Peyer's patch (tissue), 4 donors: ENCODE measurements around the gene PDXP. TPM values are rescaled to one million over a fixed set of nuclear protein-coding genes. Genes with fewer than 3 reads are reported as not detected.
A peak's percentile ranks its signal among the peaks of the same experiment; 100 is the strongest.

Source experiments
- DNase-seq, 3 donors: peaks; one replicate each; pipeline ENCODE4 v3.0.0-alpha.2; 2017 to 2019
- H3K27ac ChIP-seq, 4 donors: fragments of 200-600 bp; sonication (generic); one replicate each; pipeline ENCODE4 v1.5.1; 2016 to 2019
- H3K27me3 ChIP-seq, 2 donors: fragments of 200-600 bp; sonication (generic); one replicate each; pipeline ENCODE4 v1.5.1; 2019
- H3K36me3 ChIP-seq, 3 donors: fragments of 200-600 bp; sonication (generic); one replicate each; pipeline ENCODE4 v1.5.1; 2016 to 2019
- H3K4me1 ChIP-seq, 4 donors: fragments of 200-600 bp; sonication (generic); one replicate each; pipeline ENCODE4 v1.5.1; 2016 to 2019
- H3K4me3 ChIP-seq, 4 donors: fragments of 200-600 bp; sonication (generic); 1 replicate in 3 of 4; 2 replicates in 1 of 4; pipeline ENCODE4 v1.5.1; 2016 to 2019; ENCODE audit warnings: mild to moderate bottlenecking in 1 of 4
- H3K9me3 ChIP-seq, 4 donors: fragments of 200-600 bp; sonication (generic); one replicate each; pipeline ENCODE4 v1.5.1; 2016 to 2019; ENCODE audit warnings: mild to moderate bottlenecking in 1 of 4
- CTCF ChIP-seq, 6 experiments: fragments of 450-650 bp in 4 of 6; fragments of 200-600 bp in 2 of 6; sonication (generic) in 1 of 6; IDR thresholded peaks; one replicate each; pipeline ENCODE4 v1.5.1; 2017 to 2019; ENCODE audit warnings: antibody characterized with exemption in 6 of 6, mild to moderate bottlenecking in 3 of 6, moderate library complexity in 1 of 6
- POLR2A ChIP-seq, 2 donors: fragments of 450-650 bp; IDR thresholded peaks; one replicate each; pipeline ENCODE4 v1.5.1; 2017; ENCODE audit warnings: antibody characterized with exemption in 2 of 2, mild to moderate bottlenecking in 2 of 2, moderate library complexity in 2 of 2
- total RNA-seq, 4 donors: library from RNA; depleted of rRNA; stranded (reverse); fragments of >200 nt; gene quantifications; one replicate each; pipeline ENCODE4 v1.1.0, GENCODE V29; 2016

PDXP gene
- total RNA-seq, 4 donors from 2014 or later = 19.0 to 146 (median 111) TPM

DNA sequence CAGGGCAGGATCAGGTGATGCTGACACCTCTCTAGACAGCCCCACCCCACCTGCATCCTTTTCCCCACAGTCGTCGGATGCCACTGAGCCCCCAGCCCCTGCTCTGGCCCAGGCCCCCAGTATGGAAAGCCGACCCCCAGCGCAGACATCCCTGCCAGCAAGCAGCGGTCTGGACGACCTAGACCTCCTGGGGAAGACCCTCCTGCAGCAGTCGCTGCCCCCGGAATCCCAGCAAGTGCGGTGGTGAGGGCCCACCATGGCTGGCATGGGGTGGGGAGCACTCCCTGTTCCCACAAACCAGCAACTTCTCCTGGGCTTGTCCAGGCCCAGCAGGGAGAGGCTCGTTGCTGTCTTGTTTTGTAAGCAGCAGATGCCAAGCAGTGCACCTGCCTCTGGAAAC lies 28.6 kb upstream of the PDXP start:
- TF ChIP-seq POLR2A (IDR thresholded peaks at IDR 0.05) (no peak), CTCF (IDR thresholded peaks at IDR 0.05) (no peak)
- no peak for DNase-seq
- Histone ChIP-seq H3K4me3 (no peak overlapping the region), H3K9me3 (no peaks in the 10 kb centered on the region), H3K27ac (no peak overlapping the region), H3K27me3 (no peaks in the 10 kb centered on the region), H3K4me1 (peaks cover 17 to 54% (median 50%) of the 10 kb centered on the region in 4 donors), H3K36me3 (peaks cover 0 to 51% (median 0%) of the 10 kb centered on the region in 3 donors)

DNA sequence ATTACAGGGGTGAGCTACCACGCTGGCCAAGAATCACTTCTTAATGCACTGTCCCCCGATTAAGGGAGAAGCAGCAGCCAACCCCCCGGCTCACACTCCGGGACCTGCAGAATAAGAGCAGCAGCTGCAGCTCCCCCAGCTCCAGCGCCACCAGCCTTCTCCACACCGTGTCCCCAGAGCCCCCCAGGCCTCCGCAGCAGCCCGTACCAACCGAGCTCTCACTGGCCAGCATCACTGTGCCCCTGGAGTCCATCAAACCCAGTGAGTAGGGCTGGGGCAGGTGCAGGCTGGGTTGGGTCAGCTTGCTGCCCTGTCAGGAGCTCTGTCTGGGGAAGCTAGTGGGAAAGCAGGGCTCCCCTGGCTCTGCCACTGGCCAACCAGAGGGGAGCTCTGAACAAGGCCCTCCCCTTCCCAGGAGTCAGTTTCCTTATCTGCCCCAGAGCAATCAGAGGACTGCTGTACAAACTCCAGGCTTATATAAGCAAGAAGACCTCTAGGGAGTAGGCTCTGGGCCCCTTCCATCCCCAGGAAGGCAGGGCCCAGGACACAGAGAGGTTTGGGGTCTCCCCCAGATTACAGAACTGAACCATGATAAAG lies 27.6 kb upstream of the PDXP start:
- Histone ChIP-seq H3K4me1 (peaks cover 17 to 55% (median 51%) of the 10 kb centered on the region in 4 donors), H3K9me3 (no peaks in the 10 kb centered on the region), H3K4me3 (no peak overlapping the region), H3K27ac (peak overlapping the region in 1 of 4 donors; percentile 94), H3K27me3 (no peaks in the 10 kb centered on the region), H3K36me3 (peaks cover 0 to 46% (median 0%) of the 10 kb centered on the region in 3 donors)
- DNase-seq = no peak
- TF ChIP-seq POLR2A (IDR thresholded peaks at IDR 0.05) (no peak), CTCF (IDR thresholded peaks at IDR 0.05) (no peak)

GRCh38 chr22:37631448-37632173 lies 26.9 kb upstream of the PDXP start:
- peak in 1 of 3 donors; percentile 63 for DNase-seq
- TF ChIP-seq POLR2A (IDR thresholded peaks at IDR 0.05) (no peak), CTCF (IDR thresholded peaks at IDR 0.05) (no peak)
- Histone ChIP-seq H3K36me3 (peaks cover 0 to 43% (median 0%) of the 10 kb centered on the region in 3 donors), H3K9me3 (no peaks in the 10 kb centered on the region), H3K4me3 (no peak overlapping the region), H3K27me3 (no peaks in the 10 kb centered on the region), H3K4me1 (peaks cover 21 to 55% (median 50%) of the 10 kb centered on the region in 4 donors), H3K27ac (peak overlapping the region; percentile 30 to 98 (median 84))

GRCh38 chr22:37632174-37633088 lies 26.1 kb upstream of the PDXP start:
- Histone ChIP-seq H3K4me3 (no peak overlapping the region), H3K4me1 (peaks cover 21 to 55% (median 48%) of the 10 kb centered on the region in 4 donors), H3K36me3 (peaks cover 0 to 43% (median 0%) of the 10 kb centered on the region in 3 donors), H3K9me3 (no peaks in the 10 kb centered on the region), H3K27me3 (no peaks in the 10 kb centered on the region), H3K27ac (peak overlapping the region; percentile 74 to 98 (median 88))
- TF ChIP-seq CTCF (IDR thresholded peaks at IDR 0.05) = no peak
- TF ChIP-seq POLR2A (IDR thresholded peaks at IDR 0.05) = no peak
- DNase-seq = no peak

DNA sequence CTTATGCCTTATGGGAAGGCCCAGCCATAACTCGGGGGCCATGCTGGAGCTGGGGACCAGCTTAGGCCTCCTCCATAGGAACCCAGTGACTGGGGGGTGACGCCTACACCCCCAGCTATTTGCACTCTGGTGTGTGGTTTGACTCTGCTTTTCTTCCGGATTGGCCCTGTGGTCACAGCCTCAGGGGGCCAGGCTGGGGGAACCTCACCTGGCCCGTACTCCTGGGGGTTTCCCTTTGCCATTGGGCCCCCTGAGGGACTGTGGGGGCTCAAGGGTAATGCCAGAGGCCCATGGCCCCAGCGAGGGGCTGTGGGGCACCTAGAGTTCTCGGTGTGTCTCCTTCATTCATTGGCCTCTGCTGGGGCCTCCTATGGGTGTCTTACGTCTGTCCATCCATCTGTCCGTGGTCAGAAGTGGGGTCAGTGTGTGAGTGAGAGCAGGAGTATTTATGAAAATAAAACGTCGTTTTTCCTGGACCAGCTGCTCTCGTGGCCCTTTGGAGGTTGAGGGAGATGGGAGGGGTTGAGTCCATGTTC lies 25.4 kb upstream of the PDXP start:
- H3K4me1 ChIP-seq = peaks cover 20 to 57% (median 49%) of the 10 kb centered on the region in 4 donors
- peak in 2 of 3 donors; percentile 77 to 78 for DNase-seq
- no peak for TF ChIP-seq CTCF (IDR thresholded peaks at IDR 0.05)
- peaks cover 0 to 41% (median 0%) of the 10 kb centered on the region in 3 donors for H3K36me3 ChIP-seq
- H3K27ac ChIP-seq = peak overlapping the region; percentile 74 to 98 (median 88)
- H3K9me3 ChIP-seq = no peaks in the 10 kb centered on the region
- H3K27me3 ChIP-seq = no peaks in the 10 kb centered on the region
- peak overlapping the region in 1 of 4 donors; percentile 24 for H3K4me3 ChIP-seq
